Measurements from ENCODE around the gene SLC9B1.

- no peak for TF ChIP-seq MAFK (IDR thresholded peaks at IDR 0.05; ENCODE audit: low read depth, low read length)
- no peak for TF ChIP-seq POLR2AphosphoS5 (IDR thresholded peaks at IDR 0.05; ENCODE audit: low read depth, low read length)
- TF ChIP-seq EZH2 (IDR thresholded peaks at IDR 0.05; ENCODE audit: low read depth, low read length, severe bottlenecking), result no peak
- no peak for TF ChIP-seq RAD21 (IDR thresholded peaks at IDR 0.05 in 1 of 2, conservative IDR thresholded peaks at IDR 0.05 in 1 of 2; ENCODE audit: low read depth in 2 of 2, low read length in 2 of 2)
- TF ChIP-seq PHF8 (conservative IDR thresholded peaks at IDR 0.05; ENCODE audit: low read depth, low read length), result no peak
- TF ChIP-seq CTCF (IDR thresholded peaks at IDR 0.05; ENCODE audit: control extremely low read depth in 1 of 3, insufficient read depth in 1 of 3, low read depth in 1 of 3, low read length in 3 of 3), result no peak
- no peak for TF ChIP-seq CREB1 (IDR thresholded peaks at IDR 0.05)
- TF ChIP-seq RNF2 (IDR thresholded peaks at IDR 0.05; ENCODE audit: borderline replicate concordance, low read depth, low read length, missing control alignments, poor library complexity, severe bottlenecking), result no peak
- no peak for TF ChIP-seq TCF12 (IDR thresholded peaks at IDR 0.05; ENCODE audit: low read depth, low read length)
- no peak for TF ChIP-seq SIN3A (conservative IDR thresholded peaks at IDR 0.05 in 1 of 2, IDR thresholded peaks at IDR 0.05 in 1 of 2; ENCODE audit: low read depth in 1 of 2, low read length in 2 of 2)
- TF ChIP-seq ATF2 (IDR thresholded peaks at IDR 0.05; ENCODE audit: low read length), result no peak
- no peak for TF ChIP-seq EP300 (IDR thresholded peaks at IDR 0.05; ENCODE audit: borderline replicate concordance in 1 of 2, low read depth in 2 of 2, low read length in 2 of 2)
- no peak for TF ChIP-seq YY1 (IDR thresholded peaks at IDR 0.05; ENCODE audit: low read depth, low read length)
These were observed 149.8 kb downstream of the SLC9B1 start for GRCh38 chr4:102869569-102870197.

Data from H1 (cell line).